ENCODE measurements around the gene MACROD2. TPM values are rescaled to one million over a fixed set of nuclear protein-coding genes. Genes with fewer than 3 reads are reported as not detected.

The MACROD2 gene
- polyA plus RNA-seq, 1 donor from 2014 or later = 23.2 TPM

GRCh38 chr20:15759594-15759993, 1764.3 kb downstream of the MACROD2 start:
- no peak overlapping the region for H3K27ac ChIP-seq (ENCODE audit: low read length)
- H3K9ac ChIP-seq (ENCODE audit: low read length) = no peak overlapping the region
- no peaks in the 10 kb centered on the region for H3K79me2 ChIP-seq (replicated peaks; ENCODE audit: insufficient read depth, low read length)
- no peak overlapping the region for H2AFZ ChIP-seq (ENCODE audit: low read depth, low read length)
- no peaks in the 10 kb centered on the region for H3K9me3 ChIP-seq (ENCODE audit: low read length)
- no peaks in the 10 kb centered on the region for H3F3A ChIP-seq (ENCODE audit: insufficient read depth, low read length, poor library complexity, severe bottlenecking)
- H3K9me2 ChIP-seq (ENCODE audit: insufficient read depth, low read length) = no peaks in the 10 kb centered on the region
- H3K4me3 ChIP-seq (ENCODE audit: low read length) = no peak overlapping the region
- H4K20me1 ChIP-seq (ENCODE audit: insufficient read depth) = no peaks in the 10 kb centered on the region
- H3K27me3 ChIP-seq (ENCODE audit: insufficient read depth, low read depth, low read length) = no peaks in the 10 kb centered on the region
- H3K36me3 ChIP-seq (ENCODE audit: insufficient read depth, low read length) = no peaks in the 10 kb centered on the region
- no peak overlapping the region for H3K4me2 ChIP-seq (ENCODE audit: low read length)
- TF ChIP-seq SMC3 (conservative IDR thresholded peaks at IDR 0.05; ENCODE audit: poor library complexity) (peak; percentile 22), CTCF (IDR thresholded peaks at IDR 0.05; ENCODE audit: poor library complexity, severe bottlenecking) (peak; percentile 25), EP300 (conservative IDR thresholded peaks at IDR 0.05; ENCODE audit: poor library complexity, severe bottlenecking) (no peak), RAD21 (conservative IDR thresholded peaks at IDR 0.05) (peak; percentile 42), POLR2AphosphoS5 (IDR thresholded peaks at IDR 0.05) (no peak)

- no peaks in the 10 kb centered on the region for H3K79me2 ChIP-seq (replicated peaks; ENCODE audit: insufficient read depth, low read length)
- no peaks in the 10 kb centered on the region for H3F3A ChIP-seq (ENCODE audit: insufficient read depth, low read length, poor library complexity, severe bottlenecking)
- H3K9me3 ChIP-seq (ENCODE audit: low read length) = no peaks in the 10 kb centered on the region
- no peak overlapping the region for H3K27ac ChIP-seq (ENCODE audit: low read length)
- H4K20me1 ChIP-seq (ENCODE audit: insufficient read depth) = no peaks in the 10 kb centered on the region
- no peak for TF ChIP-seq SMC3 (conservative IDR thresholded peaks at IDR 0.05; ENCODE audit: poor library complexity)
- TF ChIP-seq TAF1 (IDR thresholded peaks at IDR 0.05; ENCODE audit: low read depth) = no peak
- TF ChIP-seq RAD21 (conservative IDR thresholded peaks at IDR 0.05) = no peak
- no peak for TF ChIP-seq POLR2AphosphoS5 (IDR thresholded peaks at IDR 0.05)
- no peak for TF ChIP-seq CTCF (IDR thresholded peaks at IDR 0.05; ENCODE audit: poor library complexity, severe bottlenecking)
- TF ChIP-seq REST (IDR thresholded peaks at IDR 0.05; ENCODE audit: borderline replicate concordance) = no peak
- TF ChIP-seq MXI1 (conservative IDR thresholded peaks at IDR 0.05; ENCODE audit: poor library complexity, severe bottlenecking) = no peak
- no peak for TF ChIP-seq EP300 (conservative IDR thresholded peaks at IDR 0.05; ENCODE audit: poor library complexity, severe bottlenecking)
- no peak for TF ChIP-seq EZH2 (IDR thresholded peaks at IDR 0.05; ENCODE audit: borderline replicate concordance, insufficient read depth, low read length, poor library complexity, severe bottlenecking)
- H3K4me3 ChIP-seq (ENCODE audit: low read length) = no peak overlapping the region
- H3K36me3 ChIP-seq (ENCODE audit: insufficient read depth, low read length) = no peaks in the 10 kb centered on the region
- no peak overlapping the region for H2AFZ ChIP-seq (ENCODE audit: low read depth, low read length)
- no peak overlapping the region for H3K9ac ChIP-seq (ENCODE audit: low read length)
- H3K9me2 ChIP-seq (ENCODE audit: insufficient read depth, low read length) = no peaks in the 10 kb centered on the region
- no peaks in the 10 kb centered on the region for H3K27me3 ChIP-seq (ENCODE audit: insufficient read depth, low read depth, low read length)
- H3K4me2 ChIP-seq (ENCODE audit: low read length) = no peak overlapping the region
These were observed 1764.8 kb downstream of the MACROD2 start for GRCh38 chr20:15760001-15760621.
